Panc1 (cell line): Measurements from ENCODE around the gene CREB5. TPM values are rescaled to one million over a fixed set of nuclear protein-coding genes. Genes with fewer than 3 reads are reported as not detected.

ENCODE experiments used
- ATAC-seq: fragments of 200-7000 bp; cut with Tn5 transposase; 2 replicates; pipeline ENCODE4 v1.9.1; 2020; ENCODE audit warnings: mild to moderate bottlenecking, moderate library complexity
- BruUV-seq: library from RNA; stranded (reverse); fragments of 400-500 nt; replicated peaks from 2 replicates; lab custom pipeline; 2021; lab: Mats Ljungman, UMichigan
- CTCF ChIA-PET: fragments of 300-600 bp; sonication (Branson Sonifier 250); formaldehyde crosslinking; loops from one replicate; lab custom pipeline; 2022; ENCODE audit warnings: antibody characterized with exemption; lab: Charles Lee
- POLR2A ChIA-PET: fragments of 300-600 bp; sonication (Branson Sonifier 250); formaldehyde crosslinking; loops from one replicate; lab custom pipeline; 2022; ENCODE audit warnings: antibody characterized with exemption; lab: Charles Lee
- DNase-seq: peaks from one replicate; pipeline ENCODE4 v3.0.0-alpha.2; 2010; ENCODE audit warnings: low read depth, low spot score
- H3K27ac ChIP-seq: 2 replicates; pipeline ENCODE4 v1.5.1; 2011; ENCODE audit warnings: mild to moderate bottlenecking, low read length, inconsistent platforms
- H3K27me3 ChIP-seq: fragments of 200-500 bp; sonication (Bioruptor generic); 2 replicates; pipeline ENCODE4 v1.6.0; 2014; ENCODE audit warnings: low read length, inconsistent platforms; ENCODE audit not compliant: control insufficient read depth, insufficient read depth
- H3K36me3 ChIP-seq: fragments of 200-500 bp; sonication (Bioruptor generic); 2 replicates; pipeline ENCODE4 v1.5.1; 2014; ENCODE audit warnings: inconsistent platforms, mild to moderate bottlenecking, low read length, moderate library complexity; ENCODE audit not compliant: control insufficient read depth, insufficient read depth
- H3K4me1 ChIP-seq: 2 replicates; pipeline ENCODE4 v1.5.1; 2011; ENCODE audit warnings: inconsistent platforms, mild to moderate bottlenecking, low read length, moderate library complexity; ENCODE audit not compliant: control insufficient read depth, insufficient read depth
- H3K4me3 ChIP-seq, 2 experiments: 2 replicates each; pipeline ENCODE4 v1.5.1; 2011 to 2012; ENCODE audit warnings: low read depth in 2 of 2, low read length in 2 of 2, mild to moderate bottlenecking in 2 of 2, inconsistent platforms in 1 of 2, moderate library complexity in 1 of 2
- H3K9me3 ChIP-seq: fragments of 200-500 bp; sonication (Bioruptor generic); 2 replicates; pipeline ENCODE4 v1.5.1; 2014; ENCODE audit warnings: low read depth, mild to moderate bottlenecking, inconsistent platforms, low read length, moderate library complexity; ENCODE audit not compliant: control insufficient read depth, insufficient read depth
- POLR2AphosphoS5 ChIP-seq: IDR thresholded peaks from 2 replicates; pipeline ENCODE4 v1.6.1; 2012; ENCODE audit warnings: mild to moderate bottlenecking, low read depth, low read length, moderate library complexity
- SIN3A ChIP-seq: IDR thresholded peaks from 2 replicates; pipeline ENCODE4 v1.6.1; 2012; ENCODE audit warnings: low read depth, mild to moderate bottlenecking, low read length, moderate library complexity, borderline replicate concordance; ENCODE audit not compliant: insufficient read depth
- TCF7L2 ChIP-seq: IDR thresholded peaks from 2 replicates; pipeline ENCODE4 v1.6.1; 2011; ENCODE audit warnings: mild to moderate bottlenecking, low read depth, low read length, inconsistent platforms
- in situ Hi-C: cut with HindIII; loops from 2 replicates; pipeline ENCODE4 v1.10.0; 2016; ENCODE audit warnings: low sequenced_read_pairs, low pct_unique_long_range_greater_than_20kb
- intact Hi-C: fragments of 100-400 bp; cut with micrococcal nuclease; formaldehyde crosslinking; loops from one replicate; pipeline ENCODE4 v1.10.0; 2022; ENCODE audit not compliant: unreplicated experiment
- total RNA-seq: library from RNA; stranded (reverse); gene quantifications from one replicate; pipeline ENCODE4 v1.2.1, GENCODE V29; 2021; ENCODE audit not compliant: unreplicated experiment
- TF ChIP-seq, protein P1 (sequence below): fragments of 450-650 bp; IDR thresholded peaks from 2 replicates; pipeline ENCODE4 v1.5.1; 2017; ENCODE audit warnings: mild to moderate bottlenecking
- TF ChIP-seq, protein P2 (sequence below), 2 experiments: IDR thresholded peaks; 2 replicates each; pipeline ENCODE4 v1.6.1; 2011 to 2012; ENCODE audit warnings: low read depth in 2 of 2, control low read depth in 1 of 2, low read length in 1 of 2, mild to moderate bottlenecking in 1 of 2, moderate library complexity in 1 of 2; ENCODE audit not compliant: insufficient read depth in 1 of 2

Gene CREB5
- total RNA-seq, 1 experiment from 2014 or later = 3.1 TPM

DNA sequence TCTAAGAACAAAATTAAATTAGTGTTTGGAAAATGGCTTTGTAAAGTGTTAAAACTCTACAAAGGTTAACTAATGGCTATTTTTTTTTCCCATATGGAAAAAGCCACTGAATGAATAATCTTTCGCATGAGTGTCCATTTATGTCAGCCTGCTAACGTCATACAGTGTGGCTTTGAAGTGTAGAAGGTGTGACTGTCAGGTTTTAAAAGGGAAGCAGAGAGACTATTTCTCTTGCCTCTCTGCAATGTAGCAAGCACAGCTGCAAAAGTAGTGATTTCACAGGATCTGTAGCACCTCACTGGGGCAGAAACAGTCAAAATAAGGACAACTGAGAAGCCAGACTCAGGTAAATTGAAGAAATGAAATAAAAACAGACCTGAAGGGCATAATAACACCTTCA is 53.4 kb downstream of the CREB5 start:
- no peak overlapping the region for H3K27ac ChIP-seq
- no peak for ATAC-seq
- ChIA-PET POLR2A (no interaction called here), CTCF (no interaction called here)
- no peak overlapping the region for H3K4me3 ChIP-seq
- in situ Hi-C loops (no loop called here), intact Hi-C loops (no loop called here)
- DNase-seq = no peak
- no peaks in the 10 kb centered on the region for H3K36me3 ChIP-seq
- TF ChIP-seq, protein P1, sequence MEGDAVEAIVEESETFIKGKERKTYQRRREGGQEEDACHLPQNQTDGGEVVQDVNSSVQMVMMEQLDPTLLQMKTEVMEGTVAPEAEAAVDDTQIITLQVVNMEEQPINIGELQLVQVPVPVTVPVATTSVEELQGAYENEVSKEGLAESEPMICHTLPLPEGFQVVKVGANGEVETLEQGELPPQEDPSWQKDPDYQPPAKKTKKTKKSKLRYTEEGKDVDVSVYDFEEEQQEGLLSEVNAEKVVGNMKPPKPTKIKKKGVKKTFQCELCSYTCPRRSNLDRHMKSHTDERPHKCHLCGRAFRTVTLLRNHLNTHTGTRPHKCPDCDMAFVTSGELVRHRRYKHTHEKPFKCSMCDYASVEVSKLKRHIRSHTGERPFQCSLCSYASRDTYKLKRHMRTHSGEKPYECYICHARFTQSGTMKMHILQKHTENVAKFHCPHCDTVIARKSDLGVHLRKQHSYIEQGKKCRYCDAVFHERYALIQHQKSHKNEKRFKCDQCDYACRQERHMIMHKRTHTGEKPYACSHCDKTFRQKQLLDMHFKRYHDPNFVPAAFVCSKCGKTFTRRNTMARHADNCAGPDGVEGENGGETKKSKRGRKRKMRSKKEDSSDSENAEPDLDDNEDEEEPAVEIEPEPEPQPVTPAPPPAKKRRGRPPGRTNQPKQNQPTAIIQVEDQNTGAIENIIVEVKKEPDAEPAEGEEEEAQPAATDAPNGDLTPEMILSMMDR = no peak
- no peak for TF ChIP-seq POLR2AphosphoS5
- TF ChIP-seq SIN3A = no peak
- TF ChIP-seq, protein P2, sequence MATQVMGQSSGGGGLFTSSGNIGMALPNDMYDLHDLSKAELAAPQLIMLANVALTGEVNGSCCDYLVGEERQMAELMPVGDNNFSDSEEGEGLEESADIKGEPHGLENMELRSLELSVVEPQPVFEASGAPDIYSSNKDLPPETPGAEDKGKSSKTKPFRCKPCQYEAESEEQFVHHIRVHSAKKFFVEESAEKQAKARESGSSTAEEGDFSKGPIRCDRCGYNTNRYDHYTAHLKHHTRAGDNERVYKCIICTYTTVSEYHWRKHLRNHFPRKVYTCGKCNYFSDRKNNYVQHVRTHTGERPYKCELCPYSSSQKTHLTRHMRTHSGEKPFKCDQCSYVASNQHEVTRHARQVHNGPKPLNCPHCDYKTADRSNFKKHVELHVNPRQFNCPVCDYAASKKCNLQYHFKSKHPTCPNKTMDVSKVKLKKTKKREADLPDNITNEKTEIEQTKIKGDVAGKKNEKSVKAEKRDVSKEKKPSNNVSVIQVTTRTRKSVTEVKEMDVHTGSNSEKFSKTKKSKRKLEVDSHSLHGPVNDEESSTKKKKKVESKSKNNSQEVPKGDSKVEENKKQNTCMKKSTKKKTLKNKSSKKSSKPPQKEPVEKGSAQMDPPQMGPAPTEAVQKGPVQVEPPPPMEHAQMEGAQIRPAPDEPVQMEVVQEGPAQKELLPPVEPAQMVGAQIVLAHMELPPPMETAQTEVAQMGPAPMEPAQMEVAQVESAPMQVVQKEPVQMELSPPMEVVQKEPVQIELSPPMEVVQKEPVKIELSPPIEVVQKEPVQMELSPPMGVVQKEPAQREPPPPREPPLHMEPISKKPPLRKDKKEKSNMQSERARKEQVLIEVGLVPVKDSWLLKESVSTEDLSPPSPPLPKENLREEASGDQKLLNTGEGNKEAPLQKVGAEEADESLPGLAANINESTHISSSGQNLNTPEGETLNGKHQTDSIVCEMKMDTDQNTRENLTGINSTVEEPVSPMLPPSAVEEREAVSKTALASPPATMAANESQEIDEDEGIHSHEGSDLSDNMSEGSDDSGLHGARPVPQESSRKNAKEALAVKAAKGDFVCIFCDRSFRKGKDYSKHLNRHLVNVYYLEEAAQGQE (IDR thresholded peaks at IDR 0.05; ENCODE audit: insufficient read depth in 1 of 2, low read depth in 2 of 2, low read length in 1 of 2) = no peak
- no peak for TF ChIP-seq TCF7L2
- no peaks in the 10 kb centered on the region for H3K9me3 ChIP-seq
- peaks cover 24% of the 10 kb centered on the region for H3K27me3 ChIP-seq
- no TSS peak for BruUV-seq
- H3K4me1 ChIP-seq = no peaks in the 10 kb centered on the region

- no peak for DNase-seq
- ATAC-seq = no peak
- Histone ChIP-seq H3K4me1 (no peaks in the 10 kb centered on the region), H3K27ac (no peak overlapping the region), H3K36me3 (no peaks in the 10 kb centered on the region), H3K27me3 (peaks cover 24% of the 10 kb centered on the region), H3K9me3 (no peaks in the 10 kb centered on the region), H3K4me3 (no peak overlapping the region)
- no TSS peak for BruUV-seq
- in situ Hi-C loops (no loop called here), intact Hi-C loops (no loop called here)
- POLR2A ChIA-PET = interaction anchor here (0.6 kb wide), 2 partner anchors 63 to 1975 kb away, joined by 5 to 6 read pairs; no protein-coding TSS in a partner anchor
- CTCF ChIA-PET = interaction anchor here (0.6 kb wide), 1 partner anchor 119 kb away, joined by 4 read pairs; no protein-coding TSS in a partner anchor
- TF ChIP-seq, protein P2 (IDR thresholded peaks at IDR 0.05; ENCODE audit: insufficient read depth in 1 of 2, low read depth in 2 of 2, low read length in 1 of 2) = no peak
- TF ChIP-seq, protein P1 = no peak
- TF ChIP-seq POLR2AphosphoS5 (no peak), TCF7L2 (no peak), SIN3A (no peak)
These were observed 54.0 kb downstream of the CREB5 start for GRCh38 chr7:28466341-28466740.
